Upper lobe of right lung (tissue), 1 donor: Measurements from ENCODE around the gene P3H3. TPM values are rescaled to one million over a fixed set of nuclear protein-coding genes. Genes with fewer than 3 reads are reported as not detected.
"Not testable (repeated sequence)": the region's sequence is repeated elsewhere in the genome, so short reads cannot be mapped to it uniquely, and the experiment has no call there.

Experiments
- ATAC-seq: fragments of 200-7000 bp; cut with Tn5 transposase; one replicate; pipeline ENCODE4 v1.9.1; 2020; ENCODE audit warnings: mild to moderate bottlenecking, moderate library complexity
- DNase-seq: peaks from one replicate; pipeline ENCODE4 v3.0.0-alpha.2; 2020
- H3K27ac ChIP-seq: fragments of 200-600 bp; one replicate; pipeline ENCODE4 v1.8.0; 2022
- H3K27me3 ChIP-seq: fragments of 200-600 bp; one replicate; pipeline ENCODE4 v1.8.0; 2022; ENCODE audit warnings: mild to moderate bottlenecking
- H3K36me3 ChIP-seq: fragments of 200-600 bp; one replicate; pipeline ENCODE4 v1.8.0; 2022
- H3K4me1 ChIP-seq: fragments of 200-600 bp; one replicate; pipeline ENCODE4 v1.8.0; 2022
- H3K4me3 ChIP-seq: fragments of 200-600 bp; one replicate; pipeline ENCODE4 v1.8.0; 2022; ENCODE audit warnings: mild to moderate bottlenecking
- H3K9me3 ChIP-seq: fragments of 200-600 bp; one replicate; pipeline ENCODE4 v1.8.0; 2022
- CTCF ChIP-seq: fragments of 200-600 bp; IDR thresholded peaks from one replicate; pipeline ENCODE4 v1.8.0; 2022; ENCODE audit warnings: antibody characterized with exemption
- intact Hi-C: fragments of 100-400 bp; cut with DNase I; formaldehyde crosslinking; loops from one replicate; pipeline ENCODE4 v1.11.0; 2022
- total RNA-seq: library from RNA; stranded (reverse); fragmentation: NEBNext Ultra II Directional; extraction: Animal tissue kit (Norgen Biotek cat#: 25700); gene quantifications from one replicate; pipeline ENCODE4 v1.2.1, GENCODE V29; 2021
- donor health status: DM: no; HTN: yes; CAD: no; lungs with severe emphysema.

Gene P3H3
- total RNA-seq, 1 donor from 2014 or later, result 9.7 TPM

DNA sequence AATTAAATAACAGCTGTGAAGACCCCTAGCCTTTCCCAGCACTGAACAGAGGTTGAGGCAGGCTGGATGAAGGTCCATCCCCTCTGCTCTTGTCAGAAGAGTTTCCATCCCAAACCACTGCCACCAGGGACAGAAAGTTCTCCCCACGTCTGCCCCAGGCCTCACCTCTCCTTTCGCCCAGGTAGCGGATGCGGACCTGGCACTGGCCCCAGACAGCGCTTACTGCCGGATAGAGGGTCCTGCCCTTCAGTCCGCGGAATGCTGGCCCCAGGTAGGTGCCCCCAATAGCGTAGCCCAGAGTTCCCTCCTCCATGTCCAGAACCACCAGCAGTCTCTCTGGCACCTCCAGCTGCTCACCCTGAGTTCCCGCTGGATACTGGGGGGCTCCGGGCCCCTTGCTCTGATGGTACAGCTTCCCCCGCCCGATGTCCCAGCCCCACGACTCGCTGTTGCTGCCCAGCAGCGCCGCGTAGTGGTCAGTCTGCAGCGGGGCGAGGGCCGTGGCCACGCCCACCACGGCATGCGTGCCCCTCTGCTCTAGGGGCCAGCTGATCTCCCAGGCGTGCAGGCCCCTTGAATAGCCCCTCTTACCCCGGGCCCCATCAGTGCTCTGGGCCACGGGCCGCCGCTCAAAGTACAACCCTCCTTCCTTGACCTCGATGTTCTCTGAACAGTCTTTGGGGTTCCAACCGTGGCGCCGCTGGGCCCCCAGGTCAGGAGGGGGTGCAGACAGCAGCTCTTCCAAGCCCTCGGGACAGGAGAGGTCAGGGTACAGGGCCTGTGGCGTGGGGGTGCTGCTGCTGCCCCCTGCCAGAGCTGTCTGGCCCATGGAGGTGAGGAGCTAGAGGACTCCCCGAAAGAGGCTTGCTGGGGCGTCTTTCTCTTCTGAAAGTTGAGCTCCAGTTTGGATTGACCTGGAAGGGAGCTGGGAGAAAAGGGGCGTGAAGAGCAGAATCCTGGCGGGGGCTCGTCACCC, 44.2 kb downstream of the P3H3 start:
- Histone ChIP-seq H3K27ac (peak overlapping the region; percentile 89), H3K4me3 (peak overlapping the region; percentile 96), H3K9me3 (no peaks in the 10 kb centered on the region), H3K36me3 (peaks cover 33% of the 10 kb centered on the region), H3K4me1 (peaks cover 36% of the 10 kb centered on the region), H3K27me3 (no peaks in the 10 kb centered on the region)
- peak; percentile 75 for ATAC-seq
- intact Hi-C loops, result loop anchor here (10.0 kb wide), 1 partner anchor 62 kb away; no protein-coding TSS in a partner anchor
- peak; percentile 97 for TF ChIP-seq CTCF
- peak; percentile 94 for DNase-seq

DNA sequence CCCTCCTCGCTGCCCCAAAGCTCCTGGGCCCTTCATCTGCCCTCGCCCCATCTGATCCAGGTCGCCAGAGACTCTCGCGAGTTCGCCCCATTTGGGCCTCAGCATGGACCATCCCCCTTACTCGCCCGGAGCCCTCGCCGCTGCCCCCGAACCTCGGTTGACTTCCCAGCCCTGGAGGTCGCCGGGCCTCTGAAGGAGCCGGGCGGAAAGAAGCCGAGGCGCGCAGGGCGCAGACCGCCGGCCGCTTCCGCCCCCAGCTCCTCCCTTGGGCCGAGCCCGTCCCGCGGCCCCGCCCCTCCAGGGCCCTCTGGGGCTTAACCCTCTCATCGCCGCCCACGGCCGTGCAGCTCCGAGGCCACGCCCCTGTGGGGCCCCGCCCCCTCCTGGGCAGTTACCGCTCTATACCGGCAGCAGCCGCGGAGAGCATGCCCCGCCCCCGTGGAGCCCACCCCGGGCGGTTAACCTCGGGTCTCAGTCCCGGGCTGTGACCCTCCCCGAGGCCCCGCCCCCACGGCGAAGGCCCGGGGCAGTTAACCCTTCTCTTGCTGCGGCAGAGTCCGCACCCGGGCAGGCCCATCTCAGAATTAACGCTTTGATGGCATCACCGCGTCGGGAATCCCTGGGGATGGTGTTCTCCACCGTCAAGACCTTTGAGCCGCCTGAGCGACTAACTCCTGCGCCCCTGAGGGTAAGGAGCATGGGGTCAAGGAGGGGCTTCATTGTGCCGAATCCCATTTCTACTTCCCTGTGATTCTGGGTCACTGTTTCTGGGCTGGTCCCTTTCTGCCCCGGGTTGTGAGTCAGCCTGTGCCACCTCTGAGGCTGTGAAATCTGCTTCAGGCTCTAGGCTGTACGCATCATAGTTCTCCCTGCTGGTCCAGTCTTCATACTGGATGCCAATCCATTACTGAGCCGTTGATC, 45.1 kb downstream of the P3H3 start, which contains the start of gene SPSB2:
SPSB2 (minus strand) TSS at position 210 of the 921 bp plus-strand sequence. CDS start 402 bp downstream, outside the sequence.
- H3K36me3 ChIP-seq, result peaks cover 33% of the 10 kb centered on the region
- ATAC-seq (peak; percentile 94), DNase-seq (peak; percentile 100)
- H3K9me3 ChIP-seq, result no peaks in the 10 kb centered on the region
- no peaks in the 10 kb centered on the region for H3K27me3 ChIP-seq
- peaks cover 34% of the 10 kb centered on the region for H3K4me1 ChIP-seq
- no peak for TF ChIP-seq CTCF
- intact Hi-C loops, result loop anchor here (10.0 kb wide), 1 partner anchor 61 kb away; no protein-coding TSS in a partner anchor
- H3K27ac ChIP-seq, result peak within 1 kb of the TSS; percentile 89
- peak within 1 kb of the TSS; percentile 96 for H3K4me3 ChIP-seq

DNA sequence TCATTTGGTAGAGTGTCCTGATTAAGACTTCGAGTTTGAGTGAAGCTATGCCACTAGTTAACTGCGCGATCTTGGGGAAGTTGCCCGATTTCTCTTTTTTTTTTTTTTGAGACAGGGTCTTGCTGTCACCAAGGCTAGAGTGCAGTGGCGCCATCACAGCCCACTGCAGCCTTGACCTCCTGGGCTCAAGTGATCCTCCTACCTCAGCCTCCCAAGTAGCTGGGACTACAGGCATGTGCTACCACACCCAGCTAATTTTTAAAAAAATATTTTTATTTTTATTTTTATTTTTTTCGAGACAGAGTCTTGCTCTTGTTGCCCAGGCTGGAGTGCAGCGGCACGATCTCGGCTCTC, 45.8 kb downstream of the P3H3 start:
- not testable (repeated sequence) for DNase-seq, H3K9me3 ChIP-seq, H3K27me3 ChIP-seq, ATAC-seq
- intact Hi-C loops, result loop anchor here (10.0 kb wide), 1 partner anchor 61 kb away; no protein-coding TSS in a partner anchor
- Histone ChIP-seq H3K36me3 (peaks cover 33% of the 10 kb centered on the region), H3K27ac (peak overlapping the region; percentile 89), H3K4me3 (peak overlapping the region; percentile 96), H3K4me1 (peaks cover 27% of the 10 kb centered on the region)

DNA sequence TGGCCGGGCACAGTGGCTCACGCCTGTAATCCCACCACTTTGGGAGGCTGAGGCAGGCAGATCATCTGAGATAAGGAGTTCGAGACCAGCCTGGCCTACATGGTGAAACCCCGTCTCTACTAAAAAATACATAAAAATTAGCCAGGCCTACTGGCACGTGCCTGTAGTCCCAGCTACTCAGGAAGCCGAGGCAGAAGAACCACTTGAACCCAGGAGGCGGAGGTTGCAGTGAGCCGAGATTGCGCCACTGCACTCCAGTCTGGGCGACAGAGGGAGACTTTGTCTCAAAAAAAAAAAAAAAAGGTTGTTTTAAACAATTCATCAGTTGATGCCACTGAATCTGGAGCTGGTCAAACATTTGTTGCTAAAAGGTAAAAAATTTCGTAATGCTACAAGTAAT, 51.6 kb downstream of the P3H3 start:
- H3K27me3 ChIP-seq, H3K4me3 ChIP-seq, H3K9me3 ChIP-seq, H3K4me1 ChIP-seq: not testable (repeated sequence)
- peaks cover 21% of the 10 kb centered on the region for H3K36me3 ChIP-seq
- ATAC-seq (peak; percentile 26), DNase-seq (peak; percentile 81)
- intact Hi-C loops, result loop anchor here (10.0 kb wide), 1 partner anchor 55 kb away; no protein-coding TSS in a partner anchor
- peak overlapping the region; percentile 68 for H3K27ac ChIP-seq

DNA sequence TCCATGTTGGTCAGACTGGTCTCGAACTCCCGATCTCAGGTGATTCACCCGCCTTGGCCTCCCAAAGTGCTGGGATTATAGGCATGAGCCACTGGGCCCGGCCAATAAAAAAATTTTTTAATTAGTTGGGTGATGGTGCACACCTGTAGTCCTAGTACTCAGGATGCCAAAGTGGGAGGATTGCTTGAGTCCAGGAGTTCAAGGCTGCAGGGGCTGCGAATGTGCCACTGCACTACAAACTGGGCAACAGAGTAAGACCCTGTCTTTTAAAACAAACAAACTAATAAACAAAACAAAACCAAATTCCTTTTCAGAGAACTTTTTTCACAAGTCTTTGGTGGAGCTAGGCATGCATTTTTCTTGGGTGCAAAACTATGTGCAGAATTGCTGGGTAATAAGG, 55.0 kb downstream of the P3H3 start:
- Histone ChIP-seq H3K4me3 (no peak overlapping the region), H3K36me3 (peaks cover 16% of the 10 kb centered on the region), H3K27me3 (no peaks in the 10 kb centered on the region), H3K27ac (no peak overlapping the region), H3K9me3 (no peaks in the 10 kb centered on the region), H3K4me1 (peaks cover 8% of the 10 kb centered on the region)
- no peak for ATAC-seq
- DNase-seq, result no peak
- TF ChIP-seq CTCF, result no peak
- intact Hi-C loops, result no loop called here

DNA sequence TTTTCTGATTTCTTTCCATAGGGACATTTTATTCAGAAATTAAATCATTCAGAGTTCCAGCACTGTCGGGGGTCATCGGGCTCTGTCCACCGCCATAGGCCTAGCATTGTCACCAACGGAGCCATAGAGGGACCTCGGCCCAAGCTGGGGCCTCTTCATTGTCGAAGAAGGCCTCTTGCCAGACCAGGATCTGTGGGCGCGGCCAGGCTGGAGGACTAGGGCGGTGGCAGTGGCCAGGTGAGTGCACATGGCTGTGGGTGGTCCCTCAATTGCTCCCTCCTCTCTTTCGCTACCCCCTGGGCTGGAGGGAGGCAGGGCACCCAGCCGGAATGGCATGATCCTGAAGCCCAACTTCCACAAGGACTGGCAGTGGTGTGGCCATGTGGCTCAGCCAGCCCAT, 55.5 kb downstream of the P3H3 start:
- ATAC-seq, result no peak
- DNase-seq, result no peak
- H3K36me3 ChIP-seq, result peaks cover 16% of the 10 kb centered on the region
- no peaks in the 10 kb centered on the region for H3K9me3 ChIP-seq
- no peak overlapping the region for H3K4me3 ChIP-seq
- intact Hi-C loops, result no loop called here
- TF ChIP-seq CTCF, result no peak
- H3K4me1 ChIP-seq, result peaks cover 8% of the 10 kb centered on the region
- no peak overlapping the region for H3K27ac ChIP-seq
- H3K27me3 ChIP-seq, result no peaks in the 10 kb centered on the region
